ENCODE measurements around the gene COMMD1. TPM values are rescaled to one million over a fixed set of nuclear protein-coding genes. Genes with fewer than 3 reads are reported as not detected.
A peak's percentile ranks its signal among the peaks of the same experiment; 100 is the strongest.

Gene COMMD1
- total RNA-seq, 2 experiments from 2014 or later = 11.5 to 13.2 TPM

GRCh38 chr2:61906186-61906470 lies 654 bp downstream of the COMMD1 start:
- Mint-ChIP-seq H3K4me3 (peak overlapping the region; percentile 96), H3K27ac (peak overlapping the region; percentile 88), H3K9me3 (no peaks in the 10 kb centered on the region), H3K36me3 (ENCODE audit: low read depth) (peaks cover 5% of the 10 kb centered on the region), H3K27me3 (no peaks in the 10 kb centered on the region), H3K4me1 (ENCODE audit: low read depth) (peaks cover 22% of the 10 kb centered on the region)
- Histone ChIP-seq H3K4me3 (ENCODE audit: low read length) (peak overlapping the region; percentile 92), H3K4me1 (ENCODE audit: insufficient read depth, low read length) (peaks cover 10% of the 10 kb centered on the region), H3K9me3 (ENCODE audit: control insufficient read depth in 1 of 2, insufficient read depth in 1 of 2, low read length in 2 of 2) (no peaks in the 10 kb centered on the region), H3K27ac (ENCODE audit: low read depth in 1 of 2, low read length in 2 of 2) (peak overlapping the region in 1 of 2 donors; percentile 23), H3K36me3 (ENCODE audit: insufficient read depth, low read length) (peaks cover 3% of the 10 kb centered on the region), H3K27me3 (ENCODE audit: control insufficient read depth in 1 of 2, insufficient read depth in 2 of 2, low read length in 2 of 2) (no peaks in the 10 kb centered on the region)
- no peak for ATAC-seq (ENCODE audit: poor library complexity)
- DNase-seq = no peak
- ChIA-PET POLR2A (interaction anchor here (1.0 kb wide), 1 partner anchor 53 kb away, joined by 5 read pairs; no protein-coding TSS in a partner anchor), CTCF (interaction anchor here (1.0 to 1.3 kb wide), 2 partner anchors 15 to 52 kb away, joined by 3 read pairs; partner anchors contain the start of gene FAM161A)
- intact Hi-C loops (cut with DNase I, micrococcal nuclease) = loop anchor here (5.0 to 10.0 kb wide), 3 partner anchors 289 to 801 kb away; partner anchors contain the start of genes B3GNT2 (in 2 of the 2) and EHBP1 (in 1 of the 2)
- no peak for TF ChIP-seq CTCF (IDR thresholded peaks at IDR 0.05)

GRCh38 chr2:61909116-61909515 lies 3.6 kb downstream of the COMMD1 start:
- H3K36me3 ChIP-seq (ENCODE audit: insufficient read depth, low read length) = peaks cover 3% of the 10 kb centered on the region
- no peaks in the 10 kb centered on the region for H3K9me3 Mint-ChIP-seq
- H3K27ac ChIP-seq (ENCODE audit: low read depth in 1 of 2, low read length in 2 of 2) = no peak overlapping the region
- H3K27ac Mint-ChIP-seq = no peak overlapping the region
- no peaks in the 10 kb centered on the region for H3K27me3 Mint-ChIP-seq
- intact Hi-C loops (cut with DNase I, micrococcal nuclease) = loop anchor here (5.0 to 10.0 kb wide), 3 partner anchors 286 to 798 kb away; partner anchors contain the start of genes B3GNT2 (in 2 of the 2) and EHBP1 (in 1 of the 2)
- peak overlapping the region; percentile 38 for H3K4me3 Mint-ChIP-seq
- ChIA-PET CTCF (no interaction called here), POLR2A (no interaction called here)
- peaks cover 9% of the 10 kb centered on the region for H3K36me3 Mint-ChIP-seq (ENCODE audit: low read depth)
- TF ChIP-seq CTCF (IDR thresholded peaks at IDR 0.05) = no peak
- H3K4me3 ChIP-seq (ENCODE audit: low read length) = no peak overlapping the region
- no peak for ATAC-seq (ENCODE audit: poor library complexity)
- no peaks in the 10 kb centered on the region for H3K27me3 ChIP-seq (ENCODE audit: control insufficient read depth in 1 of 2, insufficient read depth in 2 of 2, low read length in 2 of 2)
- no peaks in the 10 kb centered on the region for H3K9me3 ChIP-seq (ENCODE audit: control insufficient read depth in 1 of 2, insufficient read depth in 1 of 2, low read length in 2 of 2)
- H3K4me1 Mint-ChIP-seq (ENCODE audit: low read depth) = peaks cover 27% of the 10 kb centered on the region
- peaks cover 10% of the 10 kb centered on the region for H3K4me1 ChIP-seq (ENCODE audit: insufficient read depth, low read length)
- no peak for DNase-seq

- peaks cover 23% of the 10 kb centered on the region for H3K4me1 Mint-ChIP-seq (ENCODE audit: low read depth)
- H3K4me1 ChIP-seq (ENCODE audit: insufficient read depth, low read length) = peaks cover 8% of the 10 kb centered on the region
- DNase-seq = no peak
- H3K36me3 Mint-ChIP-seq (ENCODE audit: low read depth) = peaks cover 9% of the 10 kb centered on the region
- no peak overlapping the region for H3K4me3 ChIP-seq (ENCODE audit: low read length)
- H3K4me3 Mint-ChIP-seq = no peak overlapping the region
- CTCF ChIA-PET = interaction anchor here (1.1 kb wide), 1 partner anchor 17 kb away, joined by 3 read pairs; no protein-coding TSS in a partner anchor
- ATAC-seq (ENCODE audit: poor library complexity) = no peak
- no peak overlapping the region for H3K27ac Mint-ChIP-seq
- peaks cover 3% of the 10 kb centered on the region for H3K36me3 ChIP-seq (ENCODE audit: insufficient read depth, low read length)
- no peaks in the 10 kb centered on the region for H3K27me3 Mint-ChIP-seq
- intact Hi-C loops (cut with DNase I, micrococcal nuclease) = no loop called here
- H3K9me3 Mint-ChIP-seq = no peaks in the 10 kb centered on the region
- POLR2A ChIA-PET = no interaction called here
- no peak overlapping the region for H3K27ac ChIP-seq (ENCODE audit: low read depth in 1 of 2, low read length in 2 of 2)
- no peaks in the 10 kb centered on the region for H3K27me3 ChIP-seq (ENCODE audit: control insufficient read depth in 1 of 2, insufficient read depth in 2 of 2, low read length in 2 of 2)
- no peak for TF ChIP-seq CTCF (IDR thresholded peaks at IDR 0.05)
- no peaks in the 10 kb centered on the region for H3K9me3 ChIP-seq (ENCODE audit: control insufficient read depth in 1 of 2, insufficient read depth in 1 of 2, low read length in 2 of 2)
These were observed 5.1 kb downstream of the COMMD1 start for GRCh38 chr2:61910603-61911002.
